ENCODE results near the gene IFI44L. TPM values are rescaled to one million over a fixed set of nuclear protein-coding genes. Genes with fewer than 3 reads are reported as not detected.

IFI44L gene
- total RNA-seq, 2 donors from 2014 or later = 3.3 to 4.4 TPM

GRCh38 chr1:78668427-78668826 is 48.2 kb downstream of the IFI44L start:
- Histone ChIP-seq H3K36me3 (no peaks in the 10 kb centered on the region), H3K9me3 (no peaks in the 10 kb centered on the region), H3K27ac (no peak overlapping the region), H3K4me3 (no peak overlapping the region), H3K4me1 (no peaks in the 10 kb centered on the region), H3K27me3 (no peaks in the 10 kb centered on the region)
- DNase-seq (ENCODE audit: low spot score) = no peak
- TF ChIP-seq, protein P1, sequence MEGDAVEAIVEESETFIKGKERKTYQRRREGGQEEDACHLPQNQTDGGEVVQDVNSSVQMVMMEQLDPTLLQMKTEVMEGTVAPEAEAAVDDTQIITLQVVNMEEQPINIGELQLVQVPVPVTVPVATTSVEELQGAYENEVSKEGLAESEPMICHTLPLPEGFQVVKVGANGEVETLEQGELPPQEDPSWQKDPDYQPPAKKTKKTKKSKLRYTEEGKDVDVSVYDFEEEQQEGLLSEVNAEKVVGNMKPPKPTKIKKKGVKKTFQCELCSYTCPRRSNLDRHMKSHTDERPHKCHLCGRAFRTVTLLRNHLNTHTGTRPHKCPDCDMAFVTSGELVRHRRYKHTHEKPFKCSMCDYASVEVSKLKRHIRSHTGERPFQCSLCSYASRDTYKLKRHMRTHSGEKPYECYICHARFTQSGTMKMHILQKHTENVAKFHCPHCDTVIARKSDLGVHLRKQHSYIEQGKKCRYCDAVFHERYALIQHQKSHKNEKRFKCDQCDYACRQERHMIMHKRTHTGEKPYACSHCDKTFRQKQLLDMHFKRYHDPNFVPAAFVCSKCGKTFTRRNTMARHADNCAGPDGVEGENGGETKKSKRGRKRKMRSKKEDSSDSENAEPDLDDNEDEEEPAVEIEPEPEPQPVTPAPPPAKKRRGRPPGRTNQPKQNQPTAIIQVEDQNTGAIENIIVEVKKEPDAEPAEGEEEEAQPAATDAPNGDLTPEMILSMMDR (IDR thresholded peaks at IDR 0.05) = no peak

DNA sequence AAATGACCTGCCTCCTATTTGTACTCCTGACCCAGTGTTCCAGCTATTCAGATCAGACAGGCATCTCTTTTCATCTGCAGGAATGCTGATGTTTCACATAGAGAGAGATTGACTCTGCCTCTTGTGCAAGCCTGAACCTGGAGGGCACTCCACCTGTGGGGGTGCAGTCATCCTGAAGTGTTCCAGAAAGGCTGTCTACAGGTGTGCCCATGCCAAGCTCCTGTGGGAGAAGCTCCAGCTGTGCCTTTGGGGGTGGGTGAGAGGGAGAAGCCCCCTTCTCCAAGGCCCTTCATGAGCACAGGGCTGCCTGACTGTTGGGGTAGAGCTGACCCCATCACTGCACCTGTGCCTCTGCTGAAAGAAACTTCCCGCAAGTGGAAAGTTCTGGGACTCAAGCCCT is 52.2 kb downstream of the IFI44L start:
- no peaks in the 10 kb centered on the region for H3K4me1 ChIP-seq
- no peak for DNase-seq (ENCODE audit: low spot score)
- H3K27me3 ChIP-seq = no peaks in the 10 kb centered on the region
- no peaks in the 10 kb centered on the region for H3K36me3 ChIP-seq
- no peak overlapping the region for H3K4me3 ChIP-seq
- no peak overlapping the region for H3K27ac ChIP-seq
- no peaks in the 10 kb centered on the region for H3K9me3 ChIP-seq
- TF ChIP-seq, protein P1 (IDR thresholded peaks at IDR 0.05) = no peak

DNA sequence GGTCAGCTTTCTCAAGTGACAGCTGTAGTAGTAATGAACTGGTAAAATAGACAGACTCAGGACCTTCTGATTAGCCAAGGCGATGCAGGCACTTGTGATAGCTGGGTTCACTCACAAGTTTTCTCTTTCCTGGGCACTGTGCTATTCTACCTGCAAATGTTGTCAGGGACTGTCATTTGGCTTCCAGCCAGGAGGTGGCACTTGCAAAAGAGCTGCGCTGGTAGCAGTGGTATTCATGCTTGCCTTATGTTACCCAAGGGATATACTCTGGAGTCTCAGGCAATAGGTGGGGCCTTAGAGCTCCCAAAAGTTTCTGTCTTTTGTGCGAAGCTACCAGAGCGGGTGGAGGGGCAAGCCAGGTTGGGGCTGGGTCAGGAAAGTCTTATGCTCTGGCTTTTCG is 52.9 kb downstream of the IFI44L start:
- H3K27me3 ChIP-seq = no peaks in the 10 kb centered on the region
- no peaks in the 10 kb centered on the region for H3K36me3 ChIP-seq
- TF ChIP-seq, protein P1 (IDR thresholded peaks at IDR 0.05) = no peak
- H3K4me1 ChIP-seq = no peaks in the 10 kb centered on the region
- H3K27ac ChIP-seq = no peak overlapping the region
- no peaks in the 10 kb centered on the region for H3K9me3 ChIP-seq
- no peak overlapping the region for H3K4me3 ChIP-seq
- no peak for DNase-seq (ENCODE audit: low spot score)

DNA sequence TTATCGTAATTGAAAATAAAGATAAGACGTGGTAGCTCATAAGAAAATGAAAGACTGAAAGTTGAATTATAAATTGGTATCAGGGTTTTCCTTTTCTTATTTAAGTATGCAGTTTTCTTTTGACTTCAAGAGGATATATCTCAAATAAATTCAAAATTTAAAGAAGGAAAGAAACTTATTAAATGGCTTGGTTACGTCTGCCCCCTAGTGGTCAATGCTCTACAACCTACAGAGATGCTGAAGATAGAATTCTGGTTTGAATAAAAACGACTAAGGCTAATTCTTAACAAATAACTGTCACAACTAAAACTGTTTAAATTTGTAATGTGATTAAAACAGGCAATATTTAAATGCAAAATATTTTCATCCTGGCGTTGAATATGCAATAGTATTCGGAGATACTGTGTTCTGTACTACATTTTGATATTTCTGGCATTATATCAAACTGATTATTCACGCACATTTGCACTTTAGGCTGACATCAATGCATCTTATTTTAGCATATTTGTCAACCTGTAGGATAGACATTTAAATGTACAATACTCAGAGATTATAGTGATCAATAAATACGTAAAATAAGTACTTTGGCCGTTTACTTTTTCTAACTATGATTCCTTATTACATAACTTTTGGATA is 56.2 kb downstream of the IFI44L start:
- TF ChIP-seq, protein P1 (IDR thresholded peaks at IDR 0.05) = peak; percentile 60 to 86
- no peak overlapping the region for H3K4me3 ChIP-seq
- H3K4me1 ChIP-seq = no peaks in the 10 kb centered on the region
- no peaks in the 10 kb centered on the region for H3K9me3 ChIP-seq
- DNase-seq (ENCODE audit: low spot score) = peak; percentile 70
- no peaks in the 10 kb centered on the region for H3K36me3 ChIP-seq
- no peaks in the 10 kb centered on the region for H3K27me3 ChIP-seq
- no peak overlapping the region for H3K27ac ChIP-seq

DNA sequence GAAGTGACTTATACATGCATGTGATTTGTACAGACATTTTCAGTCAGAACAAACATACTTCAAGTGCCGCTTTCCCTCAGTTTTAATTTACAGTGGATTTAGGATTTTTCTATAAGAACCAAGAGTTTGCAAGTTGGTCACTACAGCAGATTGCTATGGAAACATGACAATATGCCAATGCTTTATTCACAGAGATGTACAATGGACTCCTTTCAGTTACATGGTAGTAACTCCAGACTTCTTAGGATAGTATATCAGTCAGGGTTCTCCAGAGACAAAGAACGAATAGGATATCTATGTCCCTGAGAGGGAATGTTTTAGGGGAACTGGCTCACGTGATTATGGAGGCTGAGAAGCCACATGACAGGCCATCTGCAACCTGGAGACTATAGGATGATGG is 56.7 kb downstream of the IFI44L start:
- no peak for DNase-seq (ENCODE audit: low spot score)
- no peaks in the 10 kb centered on the region for H3K4me1 ChIP-seq
- H3K4me3 ChIP-seq = no peak overlapping the region
- no peaks in the 10 kb centered on the region for H3K36me3 ChIP-seq
- TF ChIP-seq, protein P1 (IDR thresholded peaks at IDR 0.05) = no peak
- no peaks in the 10 kb centered on the region for H3K27me3 ChIP-seq
- H3K27ac ChIP-seq = no peak overlapping the region
- H3K9me3 ChIP-seq = no peaks in the 10 kb centered on the region

- TF ChIP-seq, protein P1 (IDR thresholded peaks at IDR 0.05) = no peak
- Histone ChIP-seq H3K27me3 (no peaks in the 10 kb centered on the region), H3K4me3 (no peak overlapping the region), H3K4me1 (no peaks in the 10 kb centered on the region), H3K27ac (no peak overlapping the region), H3K36me3 (no peaks in the 10 kb centered on the region), H3K9me3 (no peaks in the 10 kb centered on the region)
- DNase-seq (ENCODE audit: low spot score) = no peak
Measured at GRCh38 chr1:78677788-78678187, 57.5 kb downstream of the IFI44L start.
